OCI-LY7 (cell line): Measurements from ENCODE around the gene LRRC8D. TPM values are rescaled to one million over a fixed set of nuclear protein-coding genes. Genes with fewer than 3 reads are reported as not detected.
A peak's percentile ranks its signal among the peaks of the same experiment; 100 is the strongest.

Experiments
- BruUV-seq: library from RNA; stranded (reverse); fragments of 400-500 nt; replicated peaks from 2 replicates; lab custom pipeline; 2021; lab: Mats Ljungman, UMichigan
- CTCF ChIA-PET: fragments of 300-600 bp; sonication (Branson Sonifier 250); formaldehyde crosslinking; loops from one replicate; lab custom pipeline; 2022; ENCODE audit warnings: antibody characterized with exemption; ENCODE audit not compliant: unreplicated experiment; lab: Charles Lee
- POLR2A ChIA-PET: fragments of 300-600 bp; sonication (Branson Sonifier 250); formaldehyde crosslinking; loops from one replicate; lab custom pipeline; 2022; ENCODE audit warnings: antibody characterized with exemption; lab: Charles Lee
- DNase-seq: peaks from one replicate; pipeline ENCODE4 v3.0.0-alpha.2; 2015; ENCODE audit warnings: low spot score
- H2AFZ ChIP-seq: fragments of 200-600 bp; sonication (generic), shearing (Covaris generic); 2 replicates; pipeline ENCODE4 v1.6.1; 2014; ENCODE audit warnings: mild to moderate bottlenecking, antibody characterized with exemption, low read length, moderate library complexity
- H3K27ac ChIP-seq: fragments of 200-600 bp; sonication (generic); 2 replicates; pipeline ENCODE4 v1.5.1; 2014; ENCODE audit warnings: mixed run types, low read depth, mild to moderate bottlenecking, moderate library complexity, low read length, inconsistent platforms; ENCODE audit not compliant: poor library complexity, severe bottlenecking
- H3K36me3 ChIP-seq: fragments of 200-600 bp; sonication (generic); 2 replicates; pipeline ENCODE4 v1.6.1; 2014; ENCODE audit warnings: mild to moderate bottlenecking, antibody characterized with exemption, low read length, moderate library complexity, mixed read lengths; ENCODE audit not compliant: insufficient read depth
- H3K4me1 ChIP-seq: fragments of 200-600 bp; sonication (generic); 2 replicates; pipeline ENCODE4 v1.5.1; 2014; ENCODE audit warnings: mild to moderate bottlenecking, low read length; ENCODE audit not compliant: insufficient read depth, poor library complexity, severe bottlenecking
- H3K4me2 ChIP-seq: fragments of 200-600 bp; sonication (generic); 2 replicates; pipeline ENCODE4 v1.6.1; 2014; ENCODE audit warnings: mild to moderate bottlenecking, low read length
- H3K4me3 ChIP-seq: fragments of 200-600 bp; sonication (generic); 2 replicates; pipeline ENCODE4 v1.5.1; 2014; ENCODE audit warnings: mild to moderate bottlenecking, low read depth, low read length; ENCODE audit not compliant: poor library complexity, severe bottlenecking
- H3K79me2 ChIP-seq: fragments of 200-600 bp; sonication (generic); 2 replicates; pipeline ENCODE4 v1.6.1; 2016; ENCODE audit warnings: low read depth, mild to moderate bottlenecking, low read length, moderate library complexity, mixed read lengths; ENCODE audit not compliant: insufficient read depth
- H3K9me2 ChIP-seq: fragments of 200-600 bp; sonication (generic); 2 replicates; pipeline ENCODE4 v1.6.1; 2016; ENCODE audit warnings: mild to moderate bottlenecking, low read length, mixed read lengths; ENCODE audit not compliant: insufficient read depth
- H3K9me3 ChIP-seq: fragments of 200-600 bp; sonication (generic); 2 replicates; pipeline ENCODE4 v1.6.1; 2014; ENCODE audit warnings: mild to moderate bottlenecking, mixed run types, low read length, mixed read lengths
- H4K20me1 ChIP-seq: fragments of 200-600 bp; sonication (generic); 2 replicates; pipeline ENCODE4 v1.6.1; 2014; ENCODE audit warnings: mild to moderate bottlenecking, antibody characterized with exemption, low read length, moderate library complexity, mixed read lengths; ENCODE audit not compliant: insufficient read depth
- CTCF ChIP-seq: fragments of 200-600 bp; sonication (generic); conservative IDR thresholded peaks from 2 replicates; pipeline ENCODE4 v1.5.1; 2014; ENCODE audit warnings: mild to moderate bottlenecking, antibody characterized with exemption, low read length, moderate library complexity, mixed read lengths
- EZH2phosphoT487 ChIP-seq: fragments of 200-600 bp; sonication (generic); IDR thresholded peaks from 2 replicates; pipeline ENCODE4 v1.6.1; 2018; ENCODE audit warnings: low read depth, borderline replicate concordance, mild to moderate bottlenecking, mixed run types, antibody characterized with exemption, low read length, moderate library complexity, mixed read lengths
- intact Hi-C: fragments of 100-400 bp; cut with micrococcal nuclease; formaldehyde crosslinking; loops from one replicate; pipeline ENCODE4 v1.10.0; 2022; ENCODE audit not compliant: unreplicated experiment
- total RNA-seq, 2 experiments: library from RNA; depleted of rRNA in 1 of 2; stranded (reverse); fragments of >200 nt in 1 of 2; shearing (Covaris generic) in 1 of 2; gene quantifications; 2 replicates each; pipeline ENCODE4 v1.2.3, GENCODE V29; 2014 to 2022

The LRRC8D gene
- total RNA-seq, 2 experiments from 2014 or later = 23.8 to 37.1 TPM

- CTCF ChIA-PET = no interaction called here
- Histone ChIP-seq H4K20me1 (no peaks in the 10 kb centered on the region), H3K9me3 (no peaks in the 10 kb centered on the region), H3K36me3 (peaks cover 21% of the 10 kb centered on the region), H3K79me2 (peaks cover 38% of the 10 kb centered on the region; the same call in 1 of the 2 replicates), H3K4me1 (peaks cover 37% of the 10 kb centered on the region), H3K4me2 (peak overlapping the region; percentile 91), H3K4me3 (peak overlapping the region; percentile 74), H3K9me2 (no peaks in the 10 kb centered on the region), H2AFZ (peak overlapping the region; percentile 66), H3K27ac (peak overlapping the region; percentile 89)
- intact Hi-C loops = loop anchor here (1.0 to 2.0 kb wide), 4 partner anchors 22 to 297 kb away; partner anchors contain the start of genes LRRC8B, LRRC8C and ZNF326
- no TSS peak for BruUV-seq
- DNase-seq = peak; percentile 93
- POLR2A ChIA-PET = interaction anchor here (0.6 to 2.4 kb wide), 10 partner anchors 9 to 130 kb away, joined by 3 to 11 read pairs (median 4); no protein-coding TSS in a partner anchor
- TF ChIP-seq CTCF = no peak
- no peak for TF ChIP-seq EZH2phosphoT487
Measured at GRCh38 chr1:89821322-89822108, 683 bp downstream of the LRRC8D start.

GRCh38 chr1:89822109-89822962 lies 1.5 kb downstream of the LRRC8D start:
- no peaks in the 10 kb centered on the region for H4K20me1 ChIP-seq
- H3K4me1 ChIP-seq = peaks cover 37% of the 10 kb centered on the region
- H3K9me2 ChIP-seq = no peaks in the 10 kb centered on the region
- DNase-seq = peak; percentile 36
- TF ChIP-seq CTCF (no peak), EZH2phosphoT487 (no peak)
- H3K4me2 ChIP-seq = peak overlapping the region; percentile 91
- POLR2A ChIA-PET = interaction anchor here (0.5 to 1.7 kb wide), 10 partner anchors 10 to 931 kb away, joined by 3 to 11 read pairs (median 3); partner anchors contain the start of gene GTF2B
- H3K4me3 ChIP-seq = peak overlapping the region; percentile 74
- H3K79me2 ChIP-seq = peaks cover 38% of the 10 kb centered on the region; the same call in 1 of the 2 replicates
- peak overlapping the region; percentile 89 for H3K27ac ChIP-seq
- H3K36me3 ChIP-seq = peaks cover 28% of the 10 kb centered on the region
- intact Hi-C loops = no loop called here
- peak overlapping the region; percentile 66 for H2AFZ ChIP-seq
- no peaks in the 10 kb centered on the region for H3K9me3 ChIP-seq
- no TSS peak for BruUV-seq
- CTCF ChIA-PET = no interaction called here
